GM12892 (cell line): Measurements from ENCODE around the gene NHLRC4.

Experiments
- DNase-seq: peaks from one replicate; pipeline ENCODE4 v3.0.0; 2011; ENCODE audit not compliant: insufficient read length
- FAIRE-seq: peaks from 2 replicates; lab custom pipeline; 2011; peaks lifted over from hg19 to GRCh38; lab: Jason Lieb, UNC
- POLR2A ChIP-seq: IDR thresholded peaks from 2 replicates; pipeline ENCODE4 v1.6.1; 2011; ENCODE audit warnings: low read depth, low read length, control low read depth
- POLR2AphosphoS5 ChIP-seq: IDR thresholded peaks from 2 replicates; pipeline ENCODE4 v1.6.1; 2011; ENCODE audit warnings: low read depth, low read length, control low read depth
- TAF1 ChIP-seq: IDR thresholded peaks from 2 replicates; pipeline ENCODE4 v1.6.1; 2011; ENCODE audit warnings: low read depth, mild to moderate bottlenecking, control low read depth, low read length, borderline replicate concordance

The NHLRC4 gene

DNA sequence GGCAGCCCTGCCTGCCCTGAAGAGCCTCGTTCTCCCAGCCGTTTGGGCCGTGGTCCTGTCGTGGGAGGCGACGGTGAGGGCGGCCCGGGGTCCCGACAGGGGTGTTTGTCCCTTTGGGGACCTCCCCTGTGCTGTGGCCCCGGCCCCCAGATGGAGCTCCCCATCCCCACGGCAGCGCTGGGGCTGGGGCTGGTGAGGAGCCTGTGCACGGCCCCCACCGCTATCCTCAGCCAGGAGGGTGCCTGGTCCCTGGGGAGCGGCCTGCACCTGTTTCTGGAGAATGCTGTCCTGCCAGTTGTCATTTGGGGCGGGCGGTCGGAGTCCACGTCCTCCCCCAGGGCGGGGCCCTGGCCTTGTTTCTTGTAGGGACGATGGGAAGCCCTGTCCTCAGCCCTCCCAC lies 32.7 kb upstream of the NHLRC4 start:
- FAIRE-seq (no peak), DNase-seq (no peak)
- no peak for TF ChIP-seq POLR2A
- no peak for TF ChIP-seq TAF1
- no peak for TF ChIP-seq POLR2AphosphoS5

DNA sequence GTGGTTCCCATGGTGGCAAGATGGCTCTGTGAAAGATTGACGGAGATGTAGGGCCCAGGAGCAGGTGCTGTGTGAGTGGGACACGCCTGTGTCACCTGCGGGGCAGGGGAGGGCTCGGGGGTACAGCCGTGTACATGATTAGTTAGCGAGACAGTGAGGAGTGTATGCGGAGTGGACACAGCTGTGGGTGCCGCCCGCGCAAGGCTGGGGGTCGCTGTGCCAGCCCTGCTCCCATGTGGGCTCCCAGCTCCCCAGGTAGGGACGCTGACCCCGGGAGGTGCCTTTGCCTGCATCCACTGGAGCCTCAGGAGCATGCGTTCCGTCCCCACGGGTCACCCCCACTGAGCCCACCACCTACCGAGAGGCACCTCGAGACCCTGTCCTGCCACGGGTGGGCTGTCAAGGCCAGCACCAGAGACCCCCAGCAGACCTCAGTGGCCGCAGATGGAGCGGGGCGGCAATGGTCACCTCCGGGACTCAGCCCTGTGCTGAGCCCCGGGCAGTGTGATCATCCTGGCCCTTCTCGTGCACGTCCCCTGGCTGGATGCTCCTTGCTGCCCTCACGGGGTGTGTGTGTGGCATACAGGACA lies 31.9 kb upstream of the NHLRC4 start:
- DNase-seq (no peak), FAIRE-seq (no peak)
- no peak for TF ChIP-seq POLR2A
- no peak for TF ChIP-seq TAF1
- TF ChIP-seq POLR2AphosphoS5: no peak

DNA sequence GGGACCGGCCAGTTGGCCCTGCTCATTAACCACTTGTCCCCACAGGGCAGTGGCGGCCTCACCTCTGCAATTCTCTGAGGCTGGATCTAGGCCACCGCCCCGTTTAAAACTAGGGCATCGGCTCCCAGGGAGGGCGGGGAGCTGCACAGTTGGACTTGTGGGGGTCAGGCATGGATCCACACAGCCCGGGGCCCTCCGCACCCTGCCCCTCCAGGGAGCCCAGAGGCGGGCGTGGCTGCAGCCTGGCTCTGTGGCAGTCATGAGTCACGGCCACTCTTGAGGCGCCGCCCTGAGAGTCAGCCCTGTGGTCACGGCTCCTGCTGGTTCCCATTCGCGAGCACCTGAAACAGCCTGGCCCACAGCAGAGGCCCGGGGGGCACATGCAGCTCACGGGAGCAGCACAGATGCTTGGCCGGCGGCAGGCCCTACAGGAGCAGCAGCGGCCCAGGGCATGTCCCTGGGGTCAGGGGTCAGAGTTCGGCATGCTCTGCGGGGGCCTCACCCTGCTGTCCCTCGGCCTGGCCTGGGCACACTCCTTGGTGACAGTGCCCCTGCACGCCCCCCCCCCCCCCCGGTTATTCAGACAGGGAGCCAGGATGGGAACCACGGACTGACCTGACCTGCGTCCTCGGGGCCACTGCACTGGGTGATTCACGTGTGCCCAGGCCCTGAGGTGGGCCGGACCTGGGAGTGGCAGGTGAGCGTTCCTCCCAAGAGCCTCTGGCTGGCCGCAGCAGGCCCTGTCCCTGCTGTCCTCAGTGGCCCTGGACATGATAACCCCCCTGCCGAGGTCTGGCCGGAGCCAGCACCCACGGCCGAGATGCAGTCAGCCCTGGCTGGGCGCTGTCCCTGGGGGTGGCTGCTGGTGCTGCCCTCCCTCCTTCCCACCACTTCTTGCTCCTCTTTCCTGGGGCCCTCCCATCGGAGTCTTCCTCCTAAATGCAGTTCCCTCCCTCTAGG lies 31.1 kb upstream of the NHLRC4 start:
- no peak for DNase-seq
- TF ChIP-seq POLR2A (no peak), POLR2AphosphoS5 (no peak), TAF1 (no peak)
- FAIRE-seq: no peak

DNA sequence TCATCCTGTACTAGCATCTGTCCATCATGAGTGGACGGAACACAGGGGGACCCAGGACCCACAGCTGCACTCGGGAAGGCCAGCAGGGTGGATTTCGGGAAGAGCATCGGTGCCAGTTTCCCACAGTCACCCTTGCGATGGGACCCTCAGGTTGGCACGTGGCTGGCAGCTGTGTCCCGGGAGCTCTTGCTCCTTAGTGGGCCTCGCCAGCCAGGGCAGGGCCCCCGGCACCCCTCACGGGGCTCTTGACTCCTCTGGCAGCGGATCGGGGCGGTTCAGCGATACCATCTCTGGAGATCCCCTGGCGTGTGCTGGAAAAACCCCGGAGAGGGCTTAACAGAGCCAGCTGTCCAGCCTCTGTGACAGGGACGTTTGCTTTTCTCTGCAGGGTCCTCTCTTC lies 30.1 kb upstream of the NHLRC4 start:
- no peak for TF ChIP-seq TAF1
- no peak for TF ChIP-seq POLR2A
- TF ChIP-seq POLR2AphosphoS5: no peak
- FAIRE-seq (no peak), DNase-seq (no peak)

DNA sequence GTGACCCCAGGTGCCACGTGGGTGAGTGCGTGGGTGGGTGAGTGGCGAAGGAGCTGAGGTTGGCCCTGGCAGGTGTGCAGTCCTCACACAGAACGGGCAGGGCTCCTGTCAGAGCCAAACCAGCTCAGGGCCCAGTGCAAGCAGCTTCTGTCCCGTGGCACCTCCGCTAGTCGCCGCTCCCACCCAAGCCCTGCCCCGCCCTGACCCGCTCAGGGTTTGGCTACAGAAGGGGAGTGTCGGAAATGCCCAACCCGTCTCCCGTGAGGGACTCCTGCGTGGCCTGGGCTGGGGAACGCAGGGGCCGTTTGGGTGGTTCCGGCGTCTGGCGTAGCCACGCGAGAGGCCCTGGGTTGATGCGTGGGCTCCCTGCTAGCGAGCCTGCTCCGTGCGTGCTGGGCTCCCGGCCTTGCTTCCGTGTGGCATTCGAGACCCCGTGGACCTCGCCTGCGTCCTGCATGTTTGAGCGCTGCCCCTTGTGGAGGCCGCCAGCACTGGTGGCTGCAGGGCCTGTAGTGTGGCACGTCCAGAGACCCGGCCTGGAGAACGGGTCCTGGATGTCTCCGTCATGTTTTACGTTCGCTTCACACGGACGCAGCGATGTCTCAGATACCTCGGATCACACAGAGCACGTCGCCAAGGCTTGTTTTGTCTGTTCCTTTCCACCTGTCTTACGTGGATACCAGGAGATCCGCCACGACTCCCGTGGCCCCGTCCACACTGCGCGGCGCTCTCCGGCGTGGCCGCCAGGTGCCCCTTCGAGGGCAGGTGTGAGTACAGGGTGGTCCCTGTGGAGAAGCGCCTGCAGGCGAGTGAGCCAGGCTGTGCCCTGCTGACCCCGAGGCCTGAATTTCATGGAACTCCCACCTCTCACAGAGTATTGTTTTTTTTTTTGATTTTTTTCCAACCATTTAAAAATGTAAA lies 29.1 kb upstream of the NHLRC4 start:
- DNase-seq (no peak), FAIRE-seq (no peak)
- TF ChIP-seq POLR2AphosphoS5 (no peak), POLR2A (no peak), TAF1 (no peak)

DNA sequence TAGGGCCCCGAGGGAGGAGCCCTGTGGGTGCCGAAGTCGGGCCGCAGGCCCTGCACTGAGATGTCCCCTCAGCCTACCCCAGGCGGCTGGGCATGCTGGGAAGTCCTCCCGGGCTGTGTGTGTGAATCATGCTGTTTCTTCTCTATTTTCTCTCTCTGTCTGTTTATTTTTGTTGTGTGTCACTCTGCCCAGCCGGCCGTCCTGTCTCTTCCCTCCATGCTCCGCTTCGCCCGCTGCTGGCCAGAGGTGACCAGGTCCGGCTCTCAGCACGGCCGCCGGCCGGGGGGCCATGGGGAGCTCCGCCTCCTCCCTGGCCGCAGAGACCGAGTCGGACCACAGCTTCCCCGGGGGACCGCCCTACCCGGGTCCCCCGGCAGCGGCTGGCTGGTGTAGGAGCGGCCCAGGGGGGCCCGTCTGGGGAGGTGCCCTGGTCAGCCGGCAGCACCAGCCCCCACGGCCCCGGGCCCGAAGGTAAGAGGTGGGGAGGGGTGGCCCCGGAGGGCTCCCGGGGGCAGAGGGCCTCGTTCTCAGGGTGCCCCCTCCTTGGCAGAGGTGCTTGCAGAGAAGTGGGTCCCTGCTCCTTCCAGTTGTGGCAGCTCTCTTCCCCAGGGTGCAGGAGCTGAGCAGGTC lies 26.8 kb upstream of the NHLRC4 start:
- DNase-seq (no peak), FAIRE-seq (no peak)
- TF ChIP-seq POLR2A: no peak
- TF ChIP-seq TAF1: no peak
- no peak for TF ChIP-seq POLR2AphosphoS5

DNA sequence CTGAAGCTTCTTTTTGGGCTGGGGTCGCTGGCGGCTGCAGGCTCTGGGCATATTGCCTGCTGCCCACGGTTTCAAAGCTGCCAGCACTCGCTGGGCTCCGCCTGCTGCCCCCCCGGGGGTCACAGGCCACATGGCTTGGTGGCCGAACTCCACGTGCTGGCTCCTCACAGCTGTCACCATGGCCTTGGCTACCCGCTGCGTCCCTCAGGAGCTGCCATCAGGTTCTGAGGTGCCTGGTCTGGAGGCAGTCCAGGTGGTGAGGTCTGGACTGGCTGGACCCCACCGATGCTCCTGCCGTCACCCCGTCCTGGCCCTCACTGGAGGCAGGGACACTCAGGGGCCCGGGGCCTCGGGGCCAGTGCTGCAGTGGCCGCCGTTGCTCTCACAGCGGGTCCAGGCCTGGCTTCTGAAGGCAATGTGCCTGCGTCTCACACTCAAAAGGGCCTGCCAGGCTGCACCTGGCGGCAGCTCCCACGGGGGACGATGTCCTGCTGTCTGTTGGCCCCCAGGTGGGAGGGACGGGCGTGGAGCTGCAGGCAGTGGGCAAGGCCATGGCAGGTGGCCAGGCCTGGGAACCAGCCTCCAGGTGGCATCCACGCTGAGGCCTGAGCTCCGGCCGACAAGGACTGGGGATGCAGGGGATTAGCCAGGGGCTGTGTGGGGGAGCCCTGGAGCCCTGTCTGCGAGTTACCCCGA lies 26.0 kb upstream of the NHLRC4 start:
- DNase-seq (no peak), FAIRE-seq (no peak)
- no peak for TF ChIP-seq TAF1
- no peak for TF ChIP-seq POLR2A
- TF ChIP-seq POLR2AphosphoS5: no peak

DNA sequence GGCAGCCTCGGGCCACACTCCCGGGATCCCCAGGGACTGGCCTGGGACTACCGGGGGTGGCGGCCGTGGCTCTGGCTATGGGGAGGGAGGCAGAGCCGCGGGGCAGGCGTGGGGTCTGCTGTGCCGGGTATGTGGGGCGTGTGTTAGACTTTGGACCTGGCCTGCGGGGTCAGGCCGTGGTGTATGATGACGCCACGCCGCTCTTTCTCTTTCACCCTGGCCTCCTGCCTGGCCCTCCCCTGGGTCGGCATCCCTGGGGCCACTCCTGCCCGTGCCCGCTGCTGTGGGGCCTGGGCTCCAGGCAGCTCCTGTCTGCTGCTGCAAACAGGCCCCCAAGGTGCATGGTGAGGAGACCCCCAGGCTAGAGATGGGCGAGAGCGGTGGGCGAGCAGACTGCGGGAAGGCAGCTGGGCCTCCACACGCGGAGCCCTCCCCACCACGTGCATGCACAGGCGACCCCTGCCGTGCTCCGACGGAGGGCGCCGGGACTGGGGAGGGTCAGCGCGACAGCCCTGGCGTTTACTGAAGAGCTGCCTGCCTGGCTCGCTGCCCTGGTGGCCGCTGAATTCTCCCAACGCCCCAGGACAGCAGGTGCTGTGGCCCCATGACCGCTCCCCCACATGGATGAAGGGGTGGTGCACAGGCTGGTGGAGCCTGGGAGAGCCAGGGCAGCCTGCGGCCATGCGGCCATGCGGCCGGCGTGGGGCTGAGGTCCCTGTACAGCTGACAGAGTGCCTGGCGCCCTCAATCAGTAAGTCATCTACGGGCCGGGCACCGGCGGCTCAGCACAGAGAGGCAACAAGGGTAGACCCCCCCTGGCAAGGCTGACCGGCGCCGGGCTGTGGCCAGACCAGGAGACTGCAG lies 23.3 kb upstream of the NHLRC4 start:
- no peak for TF ChIP-seq TAF1
- TF ChIP-seq POLR2AphosphoS5: no peak
- no peak for TF ChIP-seq POLR2A
- DNase-seq (no peak), FAIRE-seq (no peak)

DNA sequence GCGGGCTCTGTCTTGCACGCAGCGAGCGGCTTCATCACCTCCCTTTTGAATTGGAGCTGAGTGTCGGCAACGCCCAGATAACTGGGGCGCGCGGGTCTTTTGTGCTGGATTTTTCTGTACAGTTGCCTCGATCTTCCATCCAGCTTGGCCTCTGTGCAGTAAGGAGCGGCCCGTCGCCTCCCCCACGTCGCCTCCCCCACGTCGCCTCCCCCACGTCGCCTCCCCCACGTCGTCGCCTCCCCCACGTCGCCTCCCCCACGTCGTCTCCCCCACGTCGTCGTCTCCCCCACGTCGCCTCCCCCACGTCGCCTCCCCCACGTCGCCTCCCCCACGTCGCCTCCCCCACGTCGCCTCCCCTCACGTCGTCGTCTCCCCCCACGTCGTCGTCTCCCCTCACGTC lies 22.3 kb upstream of the NHLRC4 start:
- no peak for FAIRE-seq
- no peak for DNase-seq
- TF ChIP-seq POLR2AphosphoS5 (no peak), POLR2A (no peak), TAF1 (no peak)
